ENCODE results near the gene RELA. TPM values are rescaled to one million over a fixed set of nuclear protein-coding genes. Genes with fewer than 3 reads are reported as not detected.

The RELA gene
- total and polyA plus RNA-seq, 3 experiments from 2014 or later: 76.0 to 89.7 (median 87.3) TPM

DNA sequence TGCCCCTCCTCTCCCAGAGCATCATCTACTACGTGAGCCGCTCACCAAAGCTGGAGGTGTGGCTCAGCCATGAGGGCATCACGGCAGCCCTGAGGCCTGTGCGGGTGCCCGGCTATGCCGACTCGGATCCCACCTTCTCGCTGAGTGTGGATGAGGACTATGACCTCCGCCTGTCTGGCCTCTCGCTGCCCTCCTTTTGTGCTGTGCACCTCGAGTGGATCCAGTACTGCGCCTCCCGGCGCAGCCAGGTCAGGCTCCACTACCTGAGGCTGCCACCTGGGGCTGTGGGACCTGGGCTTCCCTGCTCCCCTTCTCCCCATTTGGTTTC, 28.6 kb downstream of the RELA start:
- Histone ChIP-seq H3K4me1 (ENCODE audit: insufficient read depth, low read length) (peaks cover 30% of the 10 kb centered on the region), H3K36me3 (ENCODE audit: insufficient read depth, low read length) (peaks cover 39% of the 10 kb centered on the region), H3K9me3 (ENCODE audit: low read length) (no peaks in the 10 kb centered on the region), H3K27ac (ENCODE audit: low read depth, low read length) (no peak overlapping the region), H3K4me3 (ENCODE audit: low read length) (no peak overlapping the region), H3K27me3 (ENCODE audit: insufficient read depth, low read length, poor library complexity, severe bottlenecking) (no peaks in the 10 kb centered on the region)
- Mint-ChIP-seq H3K27me3 (no peaks in the 10 kb centered on the region), H3K4me1 (peaks cover 19 to 36% (median 22%) of the 10 kb centered on the region in 3 donors), H3K27ac (peak overlapping the region in 7 of 8 donors; percentile 21 to 98 (median 93)), H3K36me3 (peaks cover 0 to 79% (median 3%) of the 10 kb centered on the region in 3 donors), H3K9me3 (peaks cover 0 to 1% (median 0%) of the 10 kb centered on the region in 5 donors), H3K4me3 (peak overlapping the region in 5 of 7 donors; percentile 30 to 81 (median 68))
- CTCF ChIA-PET: interaction anchor here (1.5 kb wide), 1 partner anchor 10 kb away, joined by 3 read pairs; no protein-coding TSS in a partner anchor
- POLR2A ChIA-PET: interaction anchor here (2.3 kb wide), 1 partner anchor 19 kb away, joined by 10 read pairs; no protein-coding TSS in a partner anchor
- DNase-seq: no peak

DNA sequence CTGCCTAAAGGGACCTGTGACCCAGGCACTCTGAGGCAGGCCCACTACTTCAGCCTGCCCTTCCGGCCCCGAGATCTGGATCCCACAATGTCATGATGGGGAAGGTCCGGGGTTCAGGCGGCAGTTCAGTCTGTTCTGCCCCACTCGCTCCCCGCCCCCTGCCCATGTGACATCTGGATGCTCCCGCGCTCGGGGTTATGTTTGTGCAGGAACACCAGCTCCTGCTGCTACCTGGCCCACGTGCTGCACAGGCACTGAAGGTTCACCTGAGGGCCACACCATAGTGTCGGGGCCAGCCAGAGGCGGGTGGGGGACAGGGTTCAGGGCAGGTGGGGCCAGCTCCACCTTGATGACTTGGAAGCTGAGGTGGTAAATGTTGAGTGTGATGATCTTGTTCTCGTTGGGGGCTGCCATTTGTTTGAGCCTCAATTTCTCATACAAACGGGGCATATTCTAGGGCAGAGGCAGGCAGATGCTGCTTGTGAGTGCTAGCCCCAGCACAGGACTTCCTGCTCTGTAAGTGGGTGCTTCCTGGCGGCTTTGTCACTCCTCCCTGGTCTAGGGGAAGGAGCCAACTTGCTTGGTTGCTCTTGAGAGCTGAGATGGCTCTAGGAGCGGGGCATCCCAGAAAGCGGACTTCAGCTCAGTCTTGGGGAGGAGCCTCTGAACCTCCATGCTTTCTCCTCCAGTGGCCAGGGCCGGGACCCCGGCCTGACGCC, 29.2 kb downstream of the RELA start:
- H3K36me3 Mint-ChIP-seq: peaks cover 0 to 79% (median 3%) of the 10 kb centered on the region in 3 donors
- no peaks in the 10 kb centered on the region for H3K9me3 Mint-ChIP-seq
- Histone ChIP-seq H3K9me3 (ENCODE audit: low read length) (no peaks in the 10 kb centered on the region), H3K27me3 (ENCODE audit: insufficient read depth, low read length, poor library complexity, severe bottlenecking) (no peaks in the 10 kb centered on the region), H3K4me1 (ENCODE audit: insufficient read depth, low read length) (peaks cover 24% of the 10 kb centered on the region), H3K27ac (ENCODE audit: low read depth, low read length) (no peak overlapping the region), H3K36me3 (ENCODE audit: insufficient read depth, low read length) (peaks cover 43% of the 10 kb centered on the region), H3K4me3 (ENCODE audit: low read length) (no peak overlapping the region)
- H3K4me3 Mint-ChIP-seq: peak overlapping the region in 5 of 7 donors; percentile 30 to 81 (median 68)
- no peaks in the 10 kb centered on the region for H3K27me3 Mint-ChIP-seq
- DNase-seq: peak in 2 of 5 donors; percentile 31 to 36
- H3K27ac Mint-ChIP-seq: peak overlapping the region; percentile 21 to 98 (median 93)
- CTCF ChIA-PET: interaction anchor here (0.9 to 1.5 kb wide), 4 partner anchors 10 to 40 kb away, joined by 3 to 5 read pairs (median 3); no protein-coding TSS in a partner anchor
- peaks cover 14 to 31% (median 17%) of the 10 kb centered on the region in 3 donors for H3K4me1 Mint-ChIP-seq
- POLR2A ChIA-PET: interaction anchor here (1.9 to 2.3 kb wide), 2 partner anchors 11 to 19 kb away, joined by 4 to 10 read pairs; no protein-coding TSS in a partner anchor

DNA sequence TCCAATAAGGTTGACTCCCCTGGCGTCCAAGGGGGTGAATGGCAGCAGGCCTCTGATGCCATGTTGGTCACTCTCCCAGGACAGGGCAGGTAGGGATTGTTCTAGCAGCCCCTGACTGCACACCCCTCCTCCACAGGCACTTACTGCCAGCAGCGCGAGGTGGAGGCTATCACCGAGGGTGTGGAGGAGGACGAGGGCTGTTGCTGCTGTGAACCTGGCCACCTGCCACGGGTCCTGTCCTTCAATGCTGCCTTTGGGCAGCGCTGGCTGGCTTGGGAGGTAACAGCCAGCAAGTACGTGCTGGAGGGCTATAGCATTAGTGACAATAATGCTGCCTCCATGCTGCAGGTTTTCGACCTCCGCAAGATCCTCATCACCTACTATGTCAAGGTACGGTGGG, 32.5 kb downstream of the RELA start:
- Histone ChIP-seq H3K4me3 (ENCODE audit: low read length) (no peak overlapping the region), H3K4me1 (ENCODE audit: insufficient read depth, low read length) (peaks cover 20% of the 10 kb centered on the region), H3K27me3 (ENCODE audit: insufficient read depth, low read length, poor library complexity, severe bottlenecking) (no peaks in the 10 kb centered on the region), H3K9me3 (ENCODE audit: low read length) (no peaks in the 10 kb centered on the region), H3K36me3 (ENCODE audit: insufficient read depth, low read length) (peaks cover 56% of the 10 kb centered on the region), H3K27ac (ENCODE audit: low read depth, low read length) (no peak overlapping the region)
- ChIA-PET CTCF (interaction anchor here (3.8 kb wide), 1 partner anchor 10 kb away, joined by 20 read pairs; the partner anchor contains the start of gene SIPA1), POLR2A (no interaction called here)
- no peaks in the 10 kb centered on the region for H3K9me3 Mint-ChIP-seq
- H3K27me3 Mint-ChIP-seq: no peaks in the 10 kb centered on the region
- H3K27ac Mint-ChIP-seq: peak overlapping the region in 1 of 8 donors; percentile 46
- H3K4me1 Mint-ChIP-seq: peaks cover 10 to 24% (median 11%) of the 10 kb centered on the region in 3 donors
- no peak overlapping the region for H3K4me3 Mint-ChIP-seq
- DNase-seq: no peak
- H3K36me3 Mint-ChIP-seq: peaks cover 0 to 86% (median 3%) of the 10 kb centered on the region in 3 donors

DNA sequence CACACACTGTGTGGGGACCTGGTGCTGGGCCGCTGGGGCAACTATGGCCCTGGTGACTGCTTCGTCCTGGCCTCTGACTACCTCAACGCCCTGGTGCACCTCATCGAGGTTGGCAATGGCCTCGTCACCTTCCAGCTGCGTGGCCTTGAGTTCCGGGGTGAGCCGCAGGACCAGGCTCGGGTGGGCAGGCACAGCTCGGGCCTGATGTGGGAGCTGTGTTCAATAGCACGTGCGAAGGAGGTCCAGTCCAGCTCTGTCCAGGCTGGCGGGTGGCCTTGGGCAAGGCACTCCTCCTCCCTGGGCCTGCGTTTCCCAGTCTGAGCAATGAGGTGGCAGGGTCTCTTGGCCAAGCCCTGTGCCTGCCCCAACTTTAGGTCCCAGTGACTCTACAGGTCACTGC, 33.1 kb downstream of the RELA start:
- Mint-ChIP-seq H3K9me3 (no peaks in the 10 kb centered on the region), H3K36me3 (peaks cover 0 to 86% (median 3%) of the 10 kb centered on the region in 3 donors), H3K27ac (peak overlapping the region in 1 of 8 donors; percentile 11), H3K27me3 (no peaks in the 10 kb centered on the region), H3K4me1 (peaks cover 10 to 21% (median 11%) of the 10 kb centered on the region in 3 donors), H3K4me3 (no peak overlapping the region)
- DNase-seq: no peak
- Histone ChIP-seq H3K4me3 (ENCODE audit: low read length) (no peak overlapping the region), H3K4me1 (ENCODE audit: insufficient read depth, low read length) (peaks cover 20% of the 10 kb centered on the region), H3K27ac (ENCODE audit: low read depth, low read length) (no peak overlapping the region), H3K9me3 (ENCODE audit: low read length) (no peaks in the 10 kb centered on the region), H3K36me3 (ENCODE audit: insufficient read depth, low read length) (peaks cover 50% of the 10 kb centered on the region), H3K27me3 (ENCODE audit: insufficient read depth, low read length, poor library complexity, severe bottlenecking) (no peaks in the 10 kb centered on the region)
- ChIA-PET CTCF (interaction anchor here (3.8 kb wide), 1 partner anchor 11 kb away, joined by 20 read pairs; the partner anchor contains the start of gene SIPA1), POLR2A (no interaction called here)

DNA sequence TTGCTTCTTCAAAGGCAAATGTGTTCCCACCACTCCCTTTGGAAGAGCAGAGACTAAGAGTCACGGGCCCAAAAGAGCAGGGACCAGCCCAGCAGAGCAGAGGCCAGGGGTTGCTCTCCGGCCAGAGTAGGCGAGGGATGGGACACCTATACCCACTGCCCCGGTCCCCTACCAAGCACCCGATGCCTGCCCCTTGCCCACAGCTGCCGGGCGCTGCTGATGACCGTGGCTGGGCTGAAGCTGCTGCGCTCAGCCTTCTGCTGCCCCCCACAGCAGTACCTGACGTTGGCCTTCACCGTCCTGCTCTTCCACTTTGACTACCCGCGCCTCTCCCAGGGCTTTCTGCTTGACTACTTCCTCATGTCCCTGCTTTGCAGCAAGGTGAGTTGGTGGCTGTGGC, 35.5 kb downstream of the RELA start:
- peaks cover 0 to 92% (median 0%) of the 10 kb centered on the region in 3 donors for H3K36me3 Mint-ChIP-seq
- no peaks in the 10 kb centered on the region for H3K9me3 Mint-ChIP-seq
- H3K4me1 Mint-ChIP-seq: peaks cover 4 to 11% (median 8%) of the 10 kb centered on the region in 3 donors
- DNase-seq: no peak
- Histone ChIP-seq H3K27me3 (ENCODE audit: insufficient read depth, low read length, poor library complexity, severe bottlenecking) (no peaks in the 10 kb centered on the region), H3K36me3 (ENCODE audit: insufficient read depth, low read length) (peaks cover 50% of the 10 kb centered on the region), H3K4me1 (ENCODE audit: insufficient read depth, low read length) (peaks cover 7% of the 10 kb centered on the region), H3K4me3 (ENCODE audit: low read length) (no peak overlapping the region), H3K27ac (ENCODE audit: low read depth, low read length) (no peak overlapping the region), H3K9me3 (ENCODE audit: low read length) (no peaks in the 10 kb centered on the region)
- ChIA-PET POLR2A (no interaction called here), CTCF (interaction anchor here (1.2 to 2.1 kb wide), 7 partner anchors 11 to 395 kb away, joined by 3 to 18 read pairs (median 5); partner anchors contain the start of genes PCNX3 and SIPA1)
- no peaks in the 10 kb centered on the region for H3K27me3 Mint-ChIP-seq
- H3K27ac Mint-ChIP-seq: peak overlapping the region in 4 of 8 donors; percentile 43 to 72 (median 55)
- H3K4me3 Mint-ChIP-seq: no peak overlapping the region

DNA sequence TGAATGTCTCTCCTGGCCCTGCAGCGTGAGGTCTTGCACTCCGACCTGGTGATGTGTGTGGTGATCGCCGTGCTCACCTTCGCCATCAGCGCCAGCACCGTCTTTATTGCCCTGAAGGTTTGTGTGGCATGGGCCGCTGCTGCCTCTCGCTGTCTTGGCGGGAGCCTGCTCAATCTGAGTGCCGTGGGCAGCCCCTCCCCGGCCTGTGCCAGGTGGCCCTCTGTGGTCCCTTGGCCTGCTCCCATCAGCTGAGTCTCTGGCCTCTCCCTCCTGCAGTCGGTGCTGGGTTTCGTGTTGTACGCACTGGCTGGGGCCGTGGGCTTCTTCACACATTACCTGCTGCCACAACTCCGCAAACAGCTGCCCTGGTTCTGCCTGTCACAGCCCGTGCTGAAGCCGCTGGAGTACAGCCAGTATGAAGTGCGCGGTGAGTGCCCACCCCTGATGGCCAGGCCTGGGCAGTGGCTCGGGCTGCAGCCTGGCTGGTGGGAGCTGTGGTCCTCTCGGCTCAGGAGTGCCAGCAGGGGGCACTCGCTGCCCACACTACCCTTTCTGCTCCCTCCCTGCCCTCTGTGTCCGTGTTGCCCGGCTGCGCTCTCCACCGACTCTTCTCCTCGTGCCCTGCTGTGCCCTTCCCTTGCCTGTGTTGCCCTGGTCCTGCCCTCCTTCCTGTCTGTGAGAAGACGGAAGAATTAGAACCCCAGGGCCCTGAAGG, 36.9 kb downstream of the RELA start:
- Mint-ChIP-seq H3K4me3 (no peak overlapping the region), H3K27ac (peak overlapping the region; percentile 10 to 84 (median 71)), H3K36me3 (peaks cover 0 to 96% (median 1%) of the 10 kb centered on the region in 3 donors), H3K9me3 (no peaks in the 10 kb centered on the region), H3K4me1 (peaks cover 4 to 14% (median 6%) of the 10 kb centered on the region in 3 donors), H3K27me3 (no peaks in the 10 kb centered on the region)
- no peaks in the 10 kb centered on the region for H3K9me3 ChIP-seq (ENCODE audit: low read length)
- H3K4me1 ChIP-seq (ENCODE audit: insufficient read depth, low read length): peaks cover 7% of the 10 kb centered on the region
- H3K27me3 ChIP-seq (ENCODE audit: insufficient read depth, low read length, poor library complexity, severe bottlenecking): no peaks in the 10 kb centered on the region
- CTCF ChIA-PET: interaction anchor here (0.8 to 2.4 kb wide), 19 partner anchors 10 to 397 kb away, joined by 3 to 18 read pairs (median 4); partner anchors contain the start of genes KAT5, PCNX3, RELA and SIPA1
- H3K4me3 ChIP-seq (ENCODE audit: low read length): no peak overlapping the region
- no peak overlapping the region for H3K27ac ChIP-seq (ENCODE audit: low read depth, low read length)
- POLR2A ChIA-PET: interaction anchor here (1.0 to 1.3 kb wide), 4 partner anchors 10 to 27 kb away, joined by 3 to 6 read pairs (median 3); partner anchors contain the start of genes PCNX3 and SIPA1
- H3K36me3 ChIP-seq (ENCODE audit: insufficient read depth, low read length): peaks cover 54% of the 10 kb centered on the region
- peak; percentile 48 to 73 (median 57) for DNase-seq

DNA sequence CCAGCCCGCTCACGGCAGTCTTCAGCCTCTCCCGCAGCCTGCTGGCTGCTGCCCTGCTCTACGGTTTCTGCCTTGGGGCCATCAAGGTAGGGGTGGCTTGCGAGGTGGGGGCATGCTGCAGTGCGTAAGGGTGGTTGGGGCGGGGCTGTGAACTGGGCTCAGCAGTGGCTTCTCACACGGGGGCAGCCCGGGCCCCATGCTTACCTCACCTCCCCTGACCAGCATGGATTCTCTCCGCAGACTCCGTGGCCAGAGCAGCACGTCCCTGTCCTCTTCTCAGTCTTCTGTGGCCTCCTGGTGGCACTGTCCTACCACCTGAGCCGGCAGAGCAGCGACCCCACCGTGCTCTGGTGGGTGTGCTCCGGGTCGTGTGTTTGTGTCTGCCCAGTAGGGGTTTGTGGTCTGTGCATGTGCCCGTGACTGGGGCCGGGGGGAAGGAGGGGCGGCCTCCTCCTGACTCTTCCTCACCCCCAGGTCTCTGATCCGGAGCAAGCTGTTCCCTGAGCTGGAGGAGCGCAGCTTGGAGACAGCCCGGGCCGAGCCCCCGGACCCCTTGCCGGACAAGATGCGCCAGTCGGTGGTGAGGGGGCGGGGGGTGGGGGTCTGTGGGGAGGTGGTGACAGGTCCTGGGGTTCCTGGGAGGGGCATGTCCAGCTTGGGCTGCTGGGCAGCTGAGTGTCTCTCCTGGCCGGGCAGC, 37.6 kb downstream of the RELA start:
- Mint-ChIP-seq H3K36me3 (peaks cover 0 to 91% (median 1%) of the 10 kb centered on the region in 3 donors), H3K27me3 (no peaks in the 10 kb centered on the region), H3K9me3 (no peaks in the 10 kb centered on the region), H3K4me3 (no peak overlapping the region), H3K4me1 (peaks cover 4 to 14% (median 6%) of the 10 kb centered on the region in 3 donors), H3K27ac (peak overlapping the region in 1 of 8 donors; percentile 71)
- H3K4me3 ChIP-seq (ENCODE audit: low read length): no peak overlapping the region
- no peak for DNase-seq
- no peaks in the 10 kb centered on the region for H3K27me3 ChIP-seq (ENCODE audit: insufficient read depth, low read length, poor library complexity, severe bottlenecking)
- ChIA-PET CTCF (interaction anchor here (0.8 to 2.4 kb wide), 13 partner anchors 10 to 204 kb away, joined by 3 to 18 read pairs (median 4); partner anchors contain the start of genes KAT5, PCNX3, RELA and SIPA1), POLR2A (interaction anchor here (1.0 to 1.3 kb wide), 2 partner anchors 14 to 28 kb away, joined by 3 to 6 read pairs; partner anchors contain the start of gene SIPA1)
- peaks cover 7% of the 10 kb centered on the region for H3K4me1 ChIP-seq (ENCODE audit: insufficient read depth, low read length)
- peaks cover 46% of the 10 kb centered on the region for H3K36me3 ChIP-seq (ENCODE audit: insufficient read depth, low read length)
- no peaks in the 10 kb centered on the region for H3K9me3 ChIP-seq (ENCODE audit: low read length)
- no peak overlapping the region for H3K27ac ChIP-seq (ENCODE audit: low read depth, low read length)

Data from CD8-positive, alpha-beta memory T cell (primary cell).